HepG2 (cell line): ENCODE results near the gene MAP3K1. TPM values are rescaled to one million over a fixed set of nuclear protein-coding genes. Genes with fewer than 3 reads are reported as not detected.

Experiments
- ATAC-seq: fragments of 200-7000 bp; cut with Tn5 transposase; 3 replicates; pipeline ENCODE4 v1.9.1; 2020; ENCODE audit warnings: mild to moderate bottlenecking, moderate library complexity
- BruUV-seq: library from RNA; stranded (reverse); fragments of 400-500 nt; replicated peaks from 2 replicates; lab custom pipeline; 2021; lab: Mats Ljungman, UMichigan
- CTCF ChIA-PET: fragments of 300-600 bp; formaldehyde crosslinking; extraction: SDS; loops from one replicate; lab custom pipeline; 2021; ENCODE audit warnings: low total read pairs, inconsistent platforms, low intra/inter-chr PET ratio; lab: Yijun Ruan, JAX
- POLR2A ChIA-PET: fragments of 350-600 bp; sonication (Branson Sonifier 250); formaldehyde crosslinking; loops from one replicate; lab custom pipeline; 2020; ENCODE audit warnings: antibody characterized with exemption, inconsistent platforms; lab: Yijun Ruan, JAX
- DNase-seq: peaks from one replicate; pipeline ENCODE4 v3.0.0-alpha.2; 2015; ENCODE audit warnings: low spot score
- FAIRE-seq: peaks from 3 replicates; lab custom pipeline; 2011; peaks lifted over from hg19 to GRCh38; lab: Jason Lieb, UNC
- H2AFZ ChIP-seq: one replicate; pipeline ENCODE4 v1.6.1; 2011; ENCODE audit warnings: low read length, inconsistent platforms
- H3K27ac ChIP-seq: fragments of 300-600 bp; 3 replicates; pipeline ENCODE4 v1.8.0; 2011; ENCODE audit warnings: mixed run types, mild to moderate bottlenecking, mixed read lengths, low read length, inconsistent platforms; ENCODE audit not compliant: insufficient read depth; ENCODE audit errors: extremely low read length
- H3K27me3 ChIP-seq, 2 experiments: fragments of 200-600 bp in 1 of 2; 2 replicates in 1 of 2; 3 replicates in 1 of 2; pipeline versions ENCODE4 v1.6.0 to v1.8.0; 2011; ENCODE audit warnings: low read length in 2 of 2, mild to moderate bottlenecking in 2 of 2, moderate library complexity in 2 of 2, inconsistent platforms in 1 of 2; ENCODE audit not compliant: insufficient read depth in 2 of 2, control insufficient read depth in 1 of 2
- H3K36me3 ChIP-seq, 2 experiments: fragments of 200-600 bp in 1 of 2; replicated peaks in 1 of 2; 2 replicates in 1 of 2; 3 replicates in 1 of 2; pipeline versions ENCODE4 v1.5.1 to v1.8.0; 2011; ENCODE audit warnings: low read length in 2 of 2, inconsistent platforms in 1 of 2; ENCODE audit not compliant: insufficient read depth in 2 of 2, control insufficient read depth in 1 of 2
- H3K4me1 ChIP-seq: 2 replicates; pipeline ENCODE4 v1.5.1; 2012; ENCODE audit warnings: low read length, inconsistent platforms; ENCODE audit not compliant: insufficient read depth
- H3K4me2 ChIP-seq: 2 replicates; pipeline ENCODE4 v1.6.0; 2011; ENCODE audit warnings: low read depth, low read length, inconsistent platforms
- H3K4me3 ChIP-seq, 3 experiments: fragments of 200-600 bp in 1 of 3; sonication (generic), shearing (Covaris generic) in 1 of 3; replicated peaks in 1 of 3; 2 replicates each; pipeline ENCODE4 v1.5.1; 2011 to 2016; ENCODE audit warnings: low read length in 3 of 3, inconsistent platforms in 2 of 3, low read depth in 2 of 3, mild to moderate bottlenecking in 2 of 3, control low read depth in 1 of 3, mixed read lengths in 1 of 3; ENCODE audit not compliant: insufficient read depth in 1 of 3
- H3K79me2 ChIP-seq: one replicate; pipeline ENCODE4 v1.6.1; 2011; ENCODE audit warnings: low read length, inconsistent platforms; ENCODE audit not compliant: insufficient read depth
- H3K9ac ChIP-seq: 2 replicates; pipeline ENCODE4 v1.6.0; 2011; ENCODE audit warnings: mild to moderate bottlenecking, low read depth, low read length, inconsistent platforms; ENCODE audit not compliant: insufficient read depth
- H3K9me3 ChIP-seq: 2 replicates; pipeline ENCODE4 v1.5.1; 2012; ENCODE audit warnings: mild to moderate bottlenecking, low read length
- H4K20me1 ChIP-seq: 2 replicates; pipeline ENCODE4 v1.6.0; 2011; ENCODE audit warnings: inconsistent platforms, mild to moderate bottlenecking, low read length, moderate library complexity; ENCODE audit not compliant: insufficient read depth
- CAMTA2 ChIP-seq: sonication (generic); formaldehyde crosslinking; IDR thresholded peaks from 2 replicates; pipeline ENCODE4 v1.4.0; 2020; ENCODE audit warnings: mild to moderate bottlenecking, missing genetic modification reagents, borderline replicate concordance
- HDAC6 ChIP-seq: fragments of 200-600 bp; sonication (generic); IDR thresholded peaks from 2 replicates; pipeline ENCODE4 v1.7.0; 2017; ENCODE audit warnings: mild to moderate bottlenecking, antibody characterized with exemption, low read length, low read depth
- NFIB ChIP-seq: sonication (generic); formaldehyde crosslinking; IDR thresholded peaks from 2 replicates; pipeline ENCODE4 v1.9.0; 2021; ENCODE audit warnings: missing genetic modification reagents, mild to moderate bottlenecking, borderline replicate concordance
- PATZ1 ChIP-seq: sonication (generic); formaldehyde crosslinking; IDR thresholded peaks from 2 replicates; pipeline ENCODE4 v1.4.0; 2020; ENCODE audit warnings: missing genetic modification reagents
- RFX1 ChIP-seq: fragments of 450-650 bp; IDR thresholded peaks from 2 replicates; pipeline ENCODE4 v1.6.1; 2017
- ZFP90 ChIP-seq: sonication (generic); formaldehyde crosslinking; IDR thresholded peaks from 2 replicates; pipeline ENCODE4 v1.8.0; 2022; ENCODE audit warnings: missing genetic modification reagents, mild to moderate bottlenecking, inconsistent platforms, borderline replicate concordance
- ZFY ChIP-seq: sonication (generic); formaldehyde crosslinking; IDR thresholded peaks from 2 replicates; pipeline ENCODE4 v1.4.0; 2020; ENCODE audit warnings: missing genetic modification reagents
- ZGPAT ChIP-seq: IDR thresholded peaks from 2 replicates; pipeline ENCODE4 v1.6.1; 2016; ENCODE audit warnings: mild to moderate bottlenecking
- ZNF263 ChIP-seq: sonication (generic); formaldehyde crosslinking; IDR thresholded peaks from 2 replicates; pipeline ENCODE4 v1.4.0; 2020; ENCODE audit warnings: missing genetic modification reagents
- ZNF282 ChIP-seq: fragments of 450-650 bp; IDR thresholded peaks from 2 replicates; pipeline ENCODE4 v1.6.1; 2018; ENCODE audit not compliant: partially characterized antibody
- ZNF350 ChIP-seq: sonication (generic); formaldehyde crosslinking; IDR thresholded peaks from 2 replicates; pipeline ENCODE4 v1.4.0; 2020; ENCODE audit warnings: mild to moderate bottlenecking, low read depth, missing genetic modification reagents, borderline replicate concordance
- ZNF563 ChIP-seq: sonication (generic); formaldehyde crosslinking; IDR thresholded peaks from 2 replicates; pipeline ENCODE4 v1.8.0; 2022; ENCODE audit warnings: mild to moderate bottlenecking, moderate library complexity, missing genetic modification reagents
- ZNF569 ChIP-seq: sonication (generic); formaldehyde crosslinking; IDR thresholded peaks from 2 replicates; pipeline ENCODE4 v1.5.0; 2020; ENCODE audit warnings: mild to moderate bottlenecking, missing genetic modification reagents, moderate library complexity, borderline replicate concordance
- ZNF839 ChIP-seq: sonication (generic); formaldehyde crosslinking; IDR thresholded peaks from 2 replicates; pipeline ENCODE4 v1.4.0; 2020; ENCODE audit warnings: missing genetic modification reagents, mild to moderate bottlenecking, borderline replicate concordance
- WGBS: methylation state at CpG from one replicate; pipeline ENCODE4 v1.1.6; 2017; ENCODE audit warnings: low lambda C conversion rate; 5-methylcytosine and 5-hydroxymethylcytosine counted together
- in situ Hi-C: cut with HindIII; loops from 2 replicates; pipeline ENCODE4 v1.10.0; 2017; ENCODE audit warnings: low pct_unique_long_range_greater_than_20kb; ENCODE audit not compliant: extremely low pct_ligation_motif_present
- intact Hi-C: fragments of 100-400 bp; cut with micrococcal nuclease; formaldehyde crosslinking; loops from one replicate; pipeline ENCODE4 v1.10.0; 2022; ENCODE audit not compliant: unreplicated experiment
- polyA plus RNA-seq, 8 experiments: library from polyadenylated mRNA; depleted of rRNA in 3 of 8; stranded (reverse) in 7 of 8; unstranded in 1 of 8; fragments of >200 nt; fragmentation: Illumina TruSeq in 4 of 8; extraction: Trizol in 4 of 8; gene quantifications; 2 replicates each; pipeline versions ENCODE4 v1.2.1 to v1.2.3, GENCODE V29; 2011 to 2016; ENCODE audit warnings: low read depth in 4 of 8, missing spikeins in 1 of 8, mixed read lengths in 1 of 8; ENCODE audit not compliant: insufficient read depth in 1 of 8
- total RNA-seq, 5 experiments: library from RNA; depleted of rRNA; stranded (reverse); fragments of >200 nt; fragmentation: Illumina TruSeq; extraction: Trizol; gene quantifications; 2 replicates each; pipeline ENCODE4 v1.2.3, GENCODE V29; 2016; ENCODE audit warnings: low read depth in 1 of 5

The MAP3K1 gene
- total and polyA plus RNA-seq, 2 of the 13 experiments (the other 11 are each of a cell fraction or from before 2014, with no cell fraction given), result 16.4 to 30.3 TPM

- BruUV-seq, result no TSS peak
- DNase-seq (no peak), FAIRE-seq (no peak), ATAC-seq (no peak)
- H3K4me1 ChIP-seq, result peaks cover 42% of the 10 kb centered on the region
- POLR2A ChIA-PET, result no interaction called here
- TF ChIP-seq CAMTA2 (CRISPR knock-in tag), result no peak
- no peak for TF ChIP-seq ZNF282
- no peak for TF ChIP-seq ZFY
- TF ChIP-seq PATZ1, result no peak
- no peak for TF ChIP-seq ZNF563
- no peak for TF ChIP-seq ZFP90 (CRISPR knock-in tag)
- no peak for TF ChIP-seq ZNF839 (CRISPR knock-in tag)
- no peak for TF ChIP-seq HDAC6
- TF ChIP-seq NFIB, result no peak
- TF ChIP-seq RFX1, result no peak
- no peak for TF ChIP-seq ZNF350
- TF ChIP-seq ZNF569 (CRISPR knock-in tag), result no peak
- no peak for TF ChIP-seq ZNF263 (CRISPR knock-in tag)
- no peak for TF ChIP-seq ZGPAT (CRISPR knock-in tag)
- 97% methylated on average over 3 of the region's 3 CpGs for WGBS
- no peaks in the 10 kb centered on the region for H3K27me3 ChIP-seq
- CTCF ChIA-PET, result no interaction called here
- in situ Hi-C loops, result loop anchor here (25.0 kb wide), 1 partner anchor 865 kb away; the partner anchor contains the start of gene IL6ST
- H4K20me1 ChIP-seq, result peaks cover 14% of the 10 kb centered on the region
- H3K36me3 ChIP-seq, result 0 out of 5 replicates have a peak, but pooled peaks cover 0 to 4% of the 10 kb centered on the region in 2 experiments
- H3K9me3 ChIP-seq, result no peaks in the 10 kb centered on the region
- peaks cover 92% of the 10 kb centered on the region for H3K79me2 ChIP-seq
- no peak overlapping the region for H3K4me2 ChIP-seq
- no peak overlapping the region for H2AFZ ChIP-seq
- H3K27ac ChIP-seq, result no peak overlapping the region
- no peak overlapping the region for H3K9ac ChIP-seq
- intact Hi-C loops, result no loop called here
- H3K4me3 ChIP-seq, result no peak overlapping the region
These were observed 37.1 kb downstream of the MAP3K1 start for GRCh38 chr5:56852228-56853000.
